CD4-positive, alpha-beta T cell (primary cell): ENCODE data around the gene MAPKAPK5. TPM values are rescaled to one million over a fixed set of nuclear protein-coding genes. Genes with fewer than 3 reads are reported as not detected.
"Not testable (repeated sequence)": the region's sequence is repeated elsewhere in the genome, so short reads cannot be mapped to it uniquely, and the experiment has no call there.

Experiments
- ATAC-seq: fragments of 200-7000 bp; cut with Tn5 transposase; one replicate; pipeline ENCODE4 v1.10.0; 2022; ENCODE audit warnings: mild to moderate bottlenecking; ENCODE audit not compliant: poor library complexity
- CTCF ChIA-PET: fragments of 350-600 bp; sonication (Branson Sonifier 250); formaldehyde crosslinking; loops from one replicate; lab custom pipeline; 2021; ENCODE audit warnings: antibody characterized with exemption, inconsistent platforms; lab: Charles Lee
- POLR2A ChIA-PET: fragments of 350-600 bp; sonication (Branson Sonifier 250); formaldehyde crosslinking; loops from one replicate; lab custom pipeline; 2021; ENCODE audit warnings: antibody characterized with exemption, inconsistent platforms; lab: Charles Lee
- DNase-seq, 14 experiments: peaks; one replicate each; pipeline ENCODE4 v3.0.0-alpha.2; 2013 to 2020; ENCODE audit warnings: mixed read lengths in 2 of 14
- H3K27ac ChIP-seq, 2 donors: one replicate each; pipeline versions ENCODE4 v1.5.1 to v1.7.0; 2013; ENCODE audit warnings: low read length in 2 of 2, low read depth in 1 of 2, mild to moderate bottlenecking in 1 of 2
- H3K27me3 ChIP-seq, 2 experiments: 1 replicate in 1 of 2; 2 replicates in 1 of 2; pipeline versions ENCODE4 v1.6.1 to v1.7.0; 2013; ENCODE audit warnings: low read length in 2 of 2, control low read depth in 1 of 2, mild to moderate bottlenecking in 1 of 2, moderate library complexity in 1 of 2; ENCODE audit not compliant: insufficient read depth in 2 of 2, control insufficient read depth in 1 of 2
- H3K36me3 ChIP-seq: one replicate; pipeline ENCODE4 v1.6.1; 2013; ENCODE audit warnings: low read length, control low read depth; ENCODE audit not compliant: insufficient read depth
- H3K4me1 ChIP-seq: one replicate; pipeline ENCODE4 v1.6.1; 2013; ENCODE audit warnings: low read length, control low read depth; ENCODE audit not compliant: insufficient read depth
- H3K4me3 ChIP-seq: one replicate; pipeline ENCODE4 v1.5.1; 2013; ENCODE audit warnings: mild to moderate bottlenecking, low read length, moderate library complexity
- H3K9me3 ChIP-seq, 2 experiments: 1 replicate in 1 of 2; 2 replicates in 1 of 2; pipeline versions ENCODE4 v1.6.1 to v1.7.0; 2013; ENCODE audit warnings: low read length in 2 of 2, mild to moderate bottlenecking in 2 of 2, control low read depth in 1 of 2, moderate library complexity in 1 of 2; ENCODE audit not compliant: control insufficient read depth in 1 of 2, insufficient read depth in 1 of 2
- H3K27ac Mint-ChIP-seq: one replicate; pipeline ENCODE4 v1.8.0; 2020; ENCODE audit warnings: mixed read lengths
- H3K27me3 Mint-ChIP-seq: one replicate; pipeline ENCODE4 v1.8.0; 2021; ENCODE audit warnings: mixed read lengths
- H3K36me3 Mint-ChIP-seq: one replicate; pipeline ENCODE4 v1.8.0; 2021; ENCODE audit warnings: low read depth, mixed read lengths
- H3K4me1 Mint-ChIP-seq: one replicate; pipeline ENCODE4 v1.8.0; 2021; ENCODE audit warnings: low read depth, mixed read lengths
- H3K4me3 Mint-ChIP-seq: one replicate; pipeline ENCODE4 v1.8.0; 2020; ENCODE audit warnings: mild to moderate bottlenecking, mixed read lengths
- H3K9me3 Mint-ChIP-seq: one replicate; pipeline ENCODE4 v1.8.0; 2020; ENCODE audit warnings: mixed read lengths
- intact Hi-C, 2 experiments: fragments of 100-400 bp; cut with DNase I in 1 of 2; cut with micrococcal nuclease in 1 of 2; formaldehyde crosslinking; loops; one replicate each; pipeline versions ENCODE4 v1.15.1 to v1.9.0; 2023 to 2025; cut with DNase I, micrococcal nuclease
- total RNA-seq, 174 experiments: library from RNA in 2 of 174; stranded (reverse) in 2 of 174; gene quantifications; one replicate each; pipeline ENCODE4 v1.2.3 and lab custom pipeline; 2021 to 2026
- TF ChIP-seq, protein P1 (sequence below): fragments of 200-600 bp; IDR thresholded peaks from one replicate; pipeline ENCODE4 v1.8.0; 2022; ENCODE audit warnings: antibody characterized with exemption, mild to moderate bottlenecking

The MAPKAPK5 gene
- total RNA-seq, 2 experiments from 2014 or later, result 62.2 to 63.6 TPM

DNA sequence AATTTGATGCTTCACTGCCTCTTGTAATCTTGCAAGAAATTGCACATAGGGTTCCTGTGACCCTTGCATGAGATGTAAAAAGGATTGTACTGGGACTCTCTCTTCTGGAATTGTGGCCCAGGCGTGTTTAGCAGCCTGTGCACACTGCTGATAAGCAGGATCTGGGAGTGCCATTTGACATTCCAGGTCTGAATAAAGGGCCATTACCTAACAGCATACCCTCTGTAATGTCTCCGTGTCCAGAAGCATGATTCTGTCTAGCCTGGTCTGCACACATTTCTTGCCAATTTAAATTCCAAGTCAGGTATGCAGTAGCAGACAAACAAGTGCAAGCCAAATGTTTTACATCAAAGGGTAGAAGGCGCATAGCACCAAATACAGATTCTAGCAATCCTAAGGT lies 18.1 kb upstream of the MAPKAPK5 start:
- Mint-ChIP-seq H3K4me3 (no peak overlapping the region), H3K9me3 (no peaks in the 10 kb centered on the region), H3K4me1 (no peaks in the 10 kb centered on the region), H3K36me3 (no peaks in the 10 kb centered on the region), H3K27me3 (peaks cover 20% of the 10 kb centered on the region), H3K27ac (no peak overlapping the region)
- DNase-seq (no peak), ATAC-seq (no peak)
- no peaks in the 10 kb centered on the region for H3K27me3 ChIP-seq
- H3K4me3 ChIP-seq, result no peak overlapping the region
- H3K27ac ChIP-seq, result no peak overlapping the region
- ChIA-PET POLR2A (no interaction called here), CTCF (no interaction called here)
- H3K4me1 ChIP-seq, result no peaks in the 10 kb centered on the region
- H3K9me3 ChIP-seq, result no peaks in the 10 kb centered on the region
- intact Hi-C loops, result loop anchor here in 1 of 2 experiments (2.0 kb wide), 1 partner anchor 563 kb away; no protein-coding TSS in a partner anchor
- no peaks in the 10 kb centered on the region for H3K36me3 ChIP-seq
- TF ChIP-seq, protein P1, sequence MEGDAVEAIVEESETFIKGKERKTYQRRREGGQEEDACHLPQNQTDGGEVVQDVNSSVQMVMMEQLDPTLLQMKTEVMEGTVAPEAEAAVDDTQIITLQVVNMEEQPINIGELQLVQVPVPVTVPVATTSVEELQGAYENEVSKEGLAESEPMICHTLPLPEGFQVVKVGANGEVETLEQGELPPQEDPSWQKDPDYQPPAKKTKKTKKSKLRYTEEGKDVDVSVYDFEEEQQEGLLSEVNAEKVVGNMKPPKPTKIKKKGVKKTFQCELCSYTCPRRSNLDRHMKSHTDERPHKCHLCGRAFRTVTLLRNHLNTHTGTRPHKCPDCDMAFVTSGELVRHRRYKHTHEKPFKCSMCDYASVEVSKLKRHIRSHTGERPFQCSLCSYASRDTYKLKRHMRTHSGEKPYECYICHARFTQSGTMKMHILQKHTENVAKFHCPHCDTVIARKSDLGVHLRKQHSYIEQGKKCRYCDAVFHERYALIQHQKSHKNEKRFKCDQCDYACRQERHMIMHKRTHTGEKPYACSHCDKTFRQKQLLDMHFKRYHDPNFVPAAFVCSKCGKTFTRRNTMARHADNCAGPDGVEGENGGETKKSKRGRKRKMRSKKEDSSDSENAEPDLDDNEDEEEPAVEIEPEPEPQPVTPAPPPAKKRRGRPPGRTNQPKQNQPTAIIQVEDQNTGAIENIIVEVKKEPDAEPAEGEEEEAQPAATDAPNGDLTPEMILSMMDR, result no peak

DNA sequence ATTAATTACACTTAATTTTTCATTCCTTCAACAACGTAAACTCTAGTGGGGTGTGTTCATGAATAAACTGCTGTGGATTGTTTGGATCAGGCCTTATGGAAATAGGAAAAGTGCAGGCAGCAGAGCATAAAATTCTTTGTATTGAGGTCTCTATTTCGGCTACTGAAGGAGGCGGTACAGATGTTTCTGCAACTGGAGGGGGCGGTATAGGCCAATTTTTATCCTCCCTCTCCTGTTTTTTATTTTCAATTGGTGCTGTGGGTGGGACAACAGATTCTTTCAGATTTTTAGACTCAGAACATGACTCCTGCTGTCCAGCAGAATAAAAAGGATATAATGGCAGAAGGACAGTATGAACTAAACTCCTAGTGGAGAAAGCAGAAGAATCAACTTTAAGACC lies 17.7 kb upstream of the MAPKAPK5 start:
- intact Hi-C loops, result loop anchor here in 1 of 2 experiments (2.0 kb wide), 1 partner anchor 562 kb away; no protein-coding TSS in a partner anchor
- H3K4me3 Mint-ChIP-seq, H3K36me3 ChIP-seq, H3K4me3 ChIP-seq, H3K27ac ChIP-seq, H3K4me1 Mint-ChIP-seq, H3K27ac Mint-ChIP-seq, H3K36me3 Mint-ChIP-seq, CTCF ChIA-PET, POLR2A ChIA-PET, H3K9me3 Mint-ChIP-seq, H3K4me1 ChIP-seq, H3K9me3 ChIP-seq, H3K27me3 ChIP-seq, ATAC-seq: not testable (repeated sequence)
- TF ChIP-seq, protein P1, result peak; percentile 37
- peaks cover 20% of the 10 kb centered on the region for H3K27me3 Mint-ChIP-seq
- peak in 4 of 14 experiments; percentile 5 to 39 (median 28) for DNase-seq

DNA sequence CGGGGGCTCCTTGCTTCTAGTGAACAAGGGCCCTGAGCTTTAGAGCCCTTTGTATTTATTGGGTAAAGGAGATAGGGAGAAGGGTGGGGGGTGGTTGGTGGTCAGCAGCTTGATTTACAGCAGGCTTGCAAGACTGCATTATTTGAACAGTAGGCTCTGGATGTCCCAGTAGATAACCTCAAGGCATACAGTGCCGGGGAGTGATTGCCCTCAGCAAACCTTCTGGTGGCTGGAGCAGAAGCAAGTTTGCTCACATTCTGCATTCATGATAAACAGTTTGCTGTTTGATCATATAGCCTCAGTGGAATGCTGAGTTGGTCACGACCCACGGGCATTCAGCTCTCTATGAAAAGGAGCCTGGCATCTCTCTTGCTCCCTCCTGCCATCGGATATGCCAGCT lies 16.5 kb upstream of the MAPKAPK5 start:
- H3K27ac Mint-ChIP-seq, result no peak overlapping the region
- no peak overlapping the region for H3K4me3 Mint-ChIP-seq
- CTCF ChIA-PET, result no interaction called here
- intact Hi-C loops, result loop anchor here in 1 of 2 experiments (2.0 kb wide), 1 partner anchor 561 kb away; no protein-coding TSS in a partner anchor
- no peaks in the 10 kb centered on the region for H3K4me1 Mint-ChIP-seq
- H3K9me3 Mint-ChIP-seq, result no peaks in the 10 kb centered on the region
- Histone ChIP-seq H3K27me3 (no peaks in the 10 kb centered on the region), H3K4me3 (no peak overlapping the region), H3K9me3 (no peaks in the 10 kb centered on the region), H3K36me3 (no peaks in the 10 kb centered on the region), H3K27ac (no peak overlapping the region), H3K4me1 (no peaks in the 10 kb centered on the region)
- H3K36me3 Mint-ChIP-seq, result no peaks in the 10 kb centered on the region
- H3K27me3 Mint-ChIP-seq, result peaks cover 20% of the 10 kb centered on the region
- no peak for ATAC-seq
- POLR2A ChIA-PET, result interaction anchor here (0.6 kb wide), 1 partner anchor 16 kb away, joined by 3 read pairs; no protein-coding TSS in a partner anchor
- no peak for DNase-seq
- TF ChIP-seq, protein P1, result no peak
